ENCODE data around the gene LOXL4.

LOXL4 gene

GRCh38 chr10:98260350-98260749 is 7.6 kb downstream of the LOXL4 start:
- no peaks in the 10 kb centered on the region for H3K4me1 ChIP-seq (ENCODE audit: control insufficient read depth in 1 of 2, insufficient read depth in 2 of 2, low read length in 2 of 2)
- H3K14ac ChIP-seq (ENCODE audit: low read length) = no peak overlapping the region
- no peak overlapping the region for H2BK5ac ChIP-seq (ENCODE audit: low read depth, low read length, poor library complexity)
- H4K12ac ChIP-seq (ENCODE audit: low read depth, low read length) = no peak overlapping the region
- no peak overlapping the region for H4K8ac ChIP-seq (ENCODE audit: low read depth, low read length)
- no peak overlapping the region for H2AFZ ChIP-seq (ENCODE audit: insufficient read depth, low read length, poor library complexity)
- H4K91ac ChIP-seq (ENCODE audit: low read depth, low read length) = no peak overlapping the region
- no CpG with 5 or more reads among the region's 9 CpGs for WGBS (ENCODE audit: extremely low coverage, insufficient coverage, insufficient read length)
- no peak overlapping the region for H3K23ac ChIP-seq (ENCODE audit: low read length)
- H2BK120ac ChIP-seq (ENCODE audit: insufficient read depth, low read length, poor library complexity) = no peak overlapping the region
- H3K27me3 ChIP-seq (ENCODE audit: insufficient read depth, low read length) = no peaks in the 10 kb centered on the region
- H3K9me3 ChIP-seq (ENCODE audit: insufficient read depth, low read depth, low read length) = no peaks in the 10 kb centered on the region
- no peak overlapping the region for H3K27ac ChIP-seq (ENCODE audit: low read depth, low read length)
- H3K4ac ChIP-seq (ENCODE audit: low read depth, low read length) = no peak overlapping the region
- H3K4me3 ChIP-seq (ENCODE audit: low read depth, low read length) = no peak overlapping the region
- no peak overlapping the region for H3K4me2 ChIP-seq (ENCODE audit: low read length)
- H2AK5ac ChIP-seq (ENCODE audit: low read length) = no peak overlapping the region
- no peak for DNase-seq
- H3K18ac ChIP-seq (ENCODE audit: low read length) = no peak overlapping the region
- H3K79me2 ChIP-seq (ENCODE audit: control insufficient read depth, insufficient read depth, low read length, poor library complexity) = no peaks in the 10 kb centered on the region
- no peaks in the 10 kb centered on the region for H3K79me1 ChIP-seq (ENCODE audit: low read length)
- no peak overlapping the region for H3K9ac ChIP-seq (ENCODE audit: low read length)
- peaks cover 2 to 4% of the 10 kb centered on the region in 2 experiments for H3K36me3 ChIP-seq (ENCODE audit: control insufficient read depth in 1 of 2, insufficient read depth in 2 of 2, low read length in 2 of 2)
- H2BK12ac ChIP-seq (ENCODE audit: low read length) = no peak overlapping the region

DNA sequence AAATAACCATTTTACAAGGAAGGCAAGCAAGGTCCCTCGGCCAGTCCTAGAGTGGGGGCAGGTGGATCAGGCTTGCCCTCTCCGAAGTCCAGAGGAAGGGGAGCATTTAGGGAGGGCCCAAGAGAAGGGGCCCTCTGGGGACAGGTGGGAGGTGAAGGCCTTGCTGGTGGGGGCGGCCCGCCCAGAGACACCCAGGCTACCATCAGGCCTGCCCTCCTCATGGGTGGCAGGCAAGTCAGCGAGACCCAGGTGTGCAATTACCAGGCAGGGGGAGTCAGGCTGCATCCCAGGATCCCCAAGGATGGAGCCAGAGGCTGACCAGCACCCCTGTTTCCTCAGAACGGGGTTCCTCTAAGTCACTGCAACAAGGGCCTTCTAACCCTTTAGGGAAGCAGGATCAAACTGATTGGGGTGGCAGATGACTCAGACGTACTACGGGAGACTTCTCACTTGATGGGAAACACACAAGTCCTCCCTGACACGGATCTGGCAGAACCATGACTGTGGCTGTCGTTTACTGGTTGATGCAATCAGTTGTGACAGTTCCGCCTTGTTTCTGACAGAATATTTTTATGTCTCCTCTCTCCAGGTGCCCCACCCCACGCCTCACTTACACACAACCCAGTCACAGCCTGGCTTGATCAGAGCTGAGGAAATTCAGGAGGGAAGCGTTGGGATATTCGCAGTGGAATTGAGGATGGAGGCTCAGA is 8.2 kb downstream of the LOXL4 start:
- Histone ChIP-seq H3K23ac (ENCODE audit: low read length) (no peak overlapping the region), H2BK12ac (ENCODE audit: low read length) (no peak overlapping the region), H3K9ac (ENCODE audit: low read length) (no peak overlapping the region), H3K14ac (ENCODE audit: low read length) (no peak overlapping the region), H3K4me1 (ENCODE audit: control insufficient read depth in 1 of 2, insufficient read depth in 2 of 2, low read length in 2 of 2) (no peaks in the 10 kb centered on the region), H3K18ac (ENCODE audit: low read length) (no peak overlapping the region), H3K27ac (ENCODE audit: low read depth, low read length) (no peak overlapping the region), H2BK5ac (ENCODE audit: low read depth, low read length, poor library complexity) (no peak overlapping the region), H3K79me1 (ENCODE audit: low read length) (no peaks in the 10 kb centered on the region), H2AFZ (ENCODE audit: insufficient read depth, low read length, poor library complexity) (no peak overlapping the region), H3K9me3 (ENCODE audit: insufficient read depth, low read depth, low read length) (no peaks in the 10 kb centered on the region), H3K36me3 (ENCODE audit: control insufficient read depth in 1 of 2, insufficient read depth in 2 of 2, low read length in 2 of 2) (peaks cover 2 to 4% of the 10 kb centered on the region in 2 experiments), H2BK120ac (ENCODE audit: insufficient read depth, low read length, poor library complexity) (no peak overlapping the region), H3K4me3 (ENCODE audit: low read depth, low read length) (no peak overlapping the region), H4K8ac (ENCODE audit: low read depth, low read length) (no peak overlapping the region), H3K79me2 (ENCODE audit: control insufficient read depth, insufficient read depth, low read length, poor library complexity) (no peaks in the 10 kb centered on the region), H4K12ac (ENCODE audit: low read depth, low read length) (no peak overlapping the region), H3K4me2 (ENCODE audit: low read length) (no peak overlapping the region), H4K91ac (ENCODE audit: low read depth, low read length) (no peak overlapping the region), H3K4ac (ENCODE audit: low read depth, low read length) (no peak overlapping the region), H2AK5ac (ENCODE audit: low read length) (no peak overlapping the region), H3K27me3 (ENCODE audit: insufficient read depth, low read length) (no peaks in the 10 kb centered on the region)
- peak in 1 of 2 donors; percentile 20 for DNase-seq
- no CpG with 5 or more reads among the region's 14 CpGs for WGBS (ENCODE audit: extremely low coverage, insufficient coverage, insufficient read length)

GRCh38 chr10:98258683-98259454 is 9.1 kb downstream of the LOXL4 start:
- H3K4me1 ChIP-seq (ENCODE audit: control insufficient read depth in 1 of 2, insufficient read depth in 2 of 2, low read length in 2 of 2) = no peaks in the 10 kb centered on the region
- no peak overlapping the region for H3K23ac ChIP-seq (ENCODE audit: low read length)
- H3K18ac ChIP-seq (ENCODE audit: low read length) = no peak overlapping the region
- H2BK120ac ChIP-seq (ENCODE audit: insufficient read depth, low read length, poor library complexity) = no peak overlapping the region
- no peak overlapping the region for H4K91ac ChIP-seq (ENCODE audit: low read depth, low read length)
- no peak overlapping the region for H2BK5ac ChIP-seq (ENCODE audit: low read depth, low read length, poor library complexity)
- no CpG with 5 or more reads among the region's 13 CpGs for WGBS (ENCODE audit: extremely low coverage, insufficient coverage, insufficient read length)
- no peaks in the 10 kb centered on the region for H3K27me3 ChIP-seq (ENCODE audit: insufficient read depth, low read length)
- no peak overlapping the region for H2AK5ac ChIP-seq (ENCODE audit: low read length)
- no peak overlapping the region for H3K4me2 ChIP-seq (ENCODE audit: low read length)
- H3K79me1 ChIP-seq (ENCODE audit: low read length) = no peaks in the 10 kb centered on the region
- H2AFZ ChIP-seq (ENCODE audit: insufficient read depth, low read length, poor library complexity) = no peak overlapping the region
- no peak overlapping the region for H4K8ac ChIP-seq (ENCODE audit: low read depth, low read length)
- H3K4me3 ChIP-seq (ENCODE audit: low read depth, low read length) = peak overlapping the region; percentile 25
- H4K12ac ChIP-seq (ENCODE audit: low read depth, low read length) = no peak overlapping the region
- no peak for DNase-seq
- H3K79me2 ChIP-seq (ENCODE audit: control insufficient read depth, insufficient read depth, low read length, poor library complexity) = no peaks in the 10 kb centered on the region
- no peak overlapping the region for H3K27ac ChIP-seq (ENCODE audit: low read depth, low read length)
- H3K9ac ChIP-seq (ENCODE audit: low read length) = no peak overlapping the region
- H2BK12ac ChIP-seq (ENCODE audit: low read length) = no peak overlapping the region
- H3K4ac ChIP-seq (ENCODE audit: low read depth, low read length) = no peak overlapping the region
- no peak overlapping the region for H3K14ac ChIP-seq (ENCODE audit: low read length)
- H3K9me3 ChIP-seq (ENCODE audit: insufficient read depth, low read depth, low read length) = no peaks in the 10 kb centered on the region
- H3K36me3 ChIP-seq (ENCODE audit: control insufficient read depth in 1 of 2, insufficient read depth in 2 of 2, low read length in 2 of 2) = peaks cover 2 to 4% of the 10 kb centered on the region in 2 experiments

- Histone ChIP-seq H3K4me2 (ENCODE audit: low read length) (no peak overlapping the region), H3K79me2 (ENCODE audit: control insufficient read depth, insufficient read depth, low read length, poor library complexity) (no peaks in the 10 kb centered on the region), H3K14ac (ENCODE audit: low read length) (no peak overlapping the region), H3K4ac (ENCODE audit: low read depth, low read length) (no peak overlapping the region), H2AFZ (ENCODE audit: insufficient read depth, low read length, poor library complexity) (no peak overlapping the region), H3K4me1 (ENCODE audit: control insufficient read depth in 1 of 2, insufficient read depth in 2 of 2, low read length in 2 of 2) (no peaks in the 10 kb centered on the region), H3K23ac (ENCODE audit: low read length) (no peak overlapping the region), H2BK5ac (ENCODE audit: low read depth, low read length, poor library complexity) (no peak overlapping the region), H3K18ac (ENCODE audit: low read length) (no peak overlapping the region), H4K12ac (ENCODE audit: low read depth, low read length) (no peak overlapping the region), H3K27ac (ENCODE audit: low read depth, low read length) (no peak overlapping the region), H2BK120ac (ENCODE audit: insufficient read depth, low read length, poor library complexity) (no peak overlapping the region), H4K8ac (ENCODE audit: low read depth, low read length) (no peak overlapping the region), H4K91ac (ENCODE audit: low read depth, low read length) (no peak overlapping the region), H3K36me3 (ENCODE audit: control insufficient read depth in 1 of 2, insufficient read depth in 2 of 2, low read length in 2 of 2) (peaks cover 4 to 5% of the 10 kb centered on the region in 2 experiments), H3K9ac (ENCODE audit: low read length) (no peak overlapping the region), H3K27me3 (ENCODE audit: insufficient read depth, low read length) (no peaks in the 10 kb centered on the region), H2BK12ac (ENCODE audit: low read length) (no peak overlapping the region), H3K9me3 (ENCODE audit: insufficient read depth, low read depth, low read length) (no peaks in the 10 kb centered on the region), H3K79me1 (ENCODE audit: low read length) (no peaks in the 10 kb centered on the region), H2AK5ac (ENCODE audit: low read length) (no peak overlapping the region), H3K4me3 (ENCODE audit: low read depth, low read length) (no peak overlapping the region)
- DNase-seq = no peak
- WGBS (ENCODE audit: extremely low coverage, insufficient coverage, insufficient read length) = no CpG with 5 or more reads among the region's 16 CpGs
Observed at GRCh38 chr10:98257961-98258360, 10.0 kb downstream of the LOXL4 start.
